MCF 10A (cell line): ENCODE data around the gene PLEKHD1. TPM values are rescaled to one million over a fixed set of nuclear protein-coding genes. Genes with fewer than 3 reads are reported as not detected.

Experiments
- BruUV-seq: library from RNA; stranded (reverse); fragments of 400-500 nt; replicated peaks from 2 replicates; lab custom pipeline; 2021; lab: Mats Ljungman, UMichigan
- CTCF ChIA-PET: fragments of 300-600 bp; sonication (Branson Sonifier 250); formaldehyde crosslinking; extraction: SDS; loops from one replicate; lab custom pipeline; 2021; ENCODE audit warnings: antibody characterized with exemption, inconsistent platforms; lab: Yijun Ruan, JAX
- POLR2A ChIA-PET: fragments of 300-600, 350-650 bp; sonication (Branson Sonifier 250); formaldehyde crosslinking; extraction: SDS; loops from one replicate; lab custom pipeline; 2020; ENCODE audit warnings: antibody characterized with exemption, inconsistent platforms; lab: Yijun Ruan, JAX
- DNase-seq: peaks from one replicate; pipeline ENCODE4 v3.0.0-alpha.2; 2018; ENCODE audit not compliant: unreplicated experiment
- H3K27ac Mint-ChIP-seq: one replicate; pipeline ENCODE4 v1.8.0; 2022; ENCODE audit warnings: mild to moderate bottlenecking, low read depth, mixed read lengths; ENCODE audit not compliant: unreplicated experiment
- H3K27me3 Mint-ChIP-seq: one replicate; pipeline ENCODE4 v1.8.0; 2022; ENCODE audit warnings: mixed read lengths; ENCODE audit not compliant: insufficient read depth, unreplicated experiment
- H3K36me3 Mint-ChIP-seq: one replicate; pipeline ENCODE4 v1.8.0; 2022; ENCODE audit warnings: mild to moderate bottlenecking, moderate library complexity, mixed read lengths; ENCODE audit not compliant: insufficient read depth, unreplicated experiment
- H3K4me1 Mint-ChIP-seq: one replicate; pipeline ENCODE4 v1.8.0; 2022; ENCODE audit warnings: mixed read lengths; ENCODE audit not compliant: insufficient read depth, unreplicated experiment
- H3K4me3 Mint-ChIP-seq: one replicate; pipeline ENCODE4 v1.8.0; 2022; ENCODE audit warnings: mild to moderate bottlenecking, moderate library complexity, mixed read lengths; ENCODE audit not compliant: unreplicated experiment
- H3K9me3 Mint-ChIP-seq: one replicate; pipeline ENCODE4 v1.8.0; 2022; ENCODE audit warnings: mixed read lengths; ENCODE audit not compliant: unreplicated experiment
- CTCF ChIP-seq: fragments of 200-600 bp; IDR thresholded peaks from one replicate; pipeline ENCODE4 v1.8.0; 2022; ENCODE audit warnings: antibody characterized with exemption, mild to moderate bottlenecking; ENCODE audit not compliant: unreplicated experiment
- intact Hi-C: fragments of 100-400 bp; cut with micrococcal nuclease; formaldehyde crosslinking; loops from 2 replicates; pipeline ENCODE4 v1.14.1; 2022
- total RNA-seq: library from RNA; stranded (reverse); gene quantifications from 2 replicates; pipeline ENCODE4 v1.2.3, GENCODE V29; 2022

The PLEKHD1 gene
- total RNA-seq, 1 experiment from 2014 or later = not detected

- TF ChIP-seq CTCF = peak; percentile 49
- no peak overlapping the region for H3K4me3 Mint-ChIP-seq
- CTCF ChIA-PET = interaction anchor here (0.6 to 9.4 kb wide), 20 partner anchors 9 to 494 kb away, joined by 3 to 127 read pairs (median 4); no protein-coding TSS in a partner anchor
- no TSS peak for BruUV-seq
- peaks cover 18% of the 10 kb centered on the region for H3K4me1 Mint-ChIP-seq
- H3K27me3 Mint-ChIP-seq = peaks cover 17% of the 10 kb centered on the region
- DNase-seq = peak; percentile 90
- intact Hi-C loops = loop anchor here (10.0 kb wide), 1 partner anchor 235 kb away; no protein-coding TSS in a partner anchor
- no peaks in the 10 kb centered on the region for H3K36me3 Mint-ChIP-seq
- POLR2A ChIA-PET = interaction anchor here (0.6 to 2.1 kb wide), 12 partner anchors 16 to 187 kb away, joined by 3 to 12 read pairs (median 4); partner anchors contain the start of genes SRSF5 and SUSD6
- no peaks in the 10 kb centered on the region for H3K9me3 Mint-ChIP-seq
- peak overlapping the region; percentile 32 for H3K27ac Mint-ChIP-seq
Measured at GRCh38 chr14:69580009-69580577, 95.6 kb downstream of the PLEKHD1 start.

Other genes starting within 250 kb of the PLEKHD1 start
- gene GALNT16, start 224.6 kb upstream of the PLEKHD1 start, total RNA-seq = not detected in 2 replicates
- 245 and 279 TPM in 2 replicates for gene ERH, start 86.4 kb upstream of the PLEKHD1 start, total RNA-seq
- gene SLC39A9, start 86.0 kb upstream of the PLEKHD1 start, total RNA-seq = 69.7 and 71.3 TPM in 2 replicates
- not detected in 2 replicates for gene CCDC177, start 90.1 kb downstream of the PLEKHD1 start, total RNA-seq
- gene SUSD6, start 126.9 kb downstream of the PLEKHD1 start, total RNA-seq = 27.7 and 32.1 TPM in 2 replicates